IMR-90 (cell line): ENCODE data around the gene TNFRSF4. TPM values are rescaled to one million over a fixed set of nuclear protein-coding genes. Genes with fewer than 3 reads are reported as not detected.

Source experiments
- ATAC-seq: fragments of 200-7000 bp; cut with Tn5 transposase; 2 replicates; pipeline ENCODE4 v1.9.1; 2020; ENCODE audit warnings: low read depth, mild to moderate bottlenecking, moderate library complexity
- BruUV-seq: library from RNA; stranded (reverse); fragments of 400-500 nt; replicated peaks from 2 replicates; lab custom pipeline; 2021; lab: Mats Ljungman, UMichigan
- CTCF ChIA-PET: fragments of 300-600 bp; formaldehyde crosslinking; extraction: SDS; loops from one replicate; lab custom pipeline; 2021; ENCODE audit warnings: antibody characterized with exemption; lab: Yijun Ruan, JAX
- POLR2A ChIA-PET: fragments of 300-600 bp; sonication (Branson Sonifier 250); formaldehyde crosslinking; loops from one replicate; lab custom pipeline; 2022; ENCODE audit warnings: antibody characterized with exemption; ENCODE audit not compliant: unreplicated experiment; lab: Charles Lee
- DNase-seq: peaks from one replicate; pipeline ENCODE4 v3.0.0; 2013
- H2AFZ ChIP-seq: replicated peaks from 2 replicates; pipeline ENCODE3; 2013; ENCODE audit warnings: low read length, mild to moderate bottlenecking; ENCODE audit not compliant: poor library complexity
- H2AK5ac ChIP-seq: 2 replicates; pipeline ENCODE4 v1.6.1; 2013; ENCODE audit warnings: low read depth, low read length, inconsistent platforms
- H2AK9ac ChIP-seq: replicated peaks from 2 replicates; pipeline ENCODE3; 2013; ENCODE audit warnings: mild to moderate bottlenecking, low read depth, low read length, moderate library complexity; ENCODE audit not compliant: poor library complexity
- H2BK120ac ChIP-seq: 2 replicates; pipeline ENCODE4 v1.6.1; 2013; ENCODE audit warnings: low read depth, low read length, inconsistent platforms
- H2BK15ac ChIP-seq: 3 replicates; pipeline ENCODE4 v1.6.1; 2013; ENCODE audit warnings: low read depth, low read length, inconsistent platforms
- H2BK20ac ChIP-seq: 2 replicates; pipeline ENCODE4 v1.6.1; 2013; ENCODE audit warnings: low read depth, mild to moderate bottlenecking, inconsistent platforms, low read length, moderate library complexity
- H2BK5ac ChIP-seq: 2 replicates; pipeline ENCODE4 v1.6.1; 2013; ENCODE audit warnings: mild to moderate bottlenecking, low read depth, low read length, inconsistent platforms; ENCODE audit not compliant: poor library complexity, severe bottlenecking
- H3K14ac ChIP-seq: replicated peaks from 2 replicates; pipeline ENCODE4 v1.6.1; 2013; ENCODE audit warnings: low read depth, low read length, inconsistent platforms
- H3K18ac ChIP-seq: 2 replicates; pipeline ENCODE4 v1.6.1; 2013; ENCODE audit warnings: low read depth, low read length, control low read depth
- H3K23ac ChIP-seq: 2 replicates; pipeline ENCODE4 v1.6.1; 2013; ENCODE audit warnings: low read depth, low read length, inconsistent platforms
- H3K27ac ChIP-seq: 2 replicates; pipeline ENCODE4 v1.5.1; 2013; ENCODE audit warnings: mild to moderate bottlenecking, control low read depth, low read length; ENCODE audit not compliant: insufficient read depth
- H3K27me3 ChIP-seq: 2 replicates; pipeline ENCODE4 v1.6.1; 2013; ENCODE audit warnings: low read length; ENCODE audit not compliant: control insufficient read depth, insufficient read depth
- H3K36me3 ChIP-seq: 2 replicates; pipeline ENCODE4 v1.6.1; 2013; ENCODE audit warnings: low read length, mixed read lengths; ENCODE audit not compliant: control insufficient read depth, insufficient read depth
- H3K4ac ChIP-seq: 2 replicates; pipeline ENCODE4 v1.6.1; 2013; ENCODE audit warnings: low read depth, low read length, inconsistent platforms
- H3K4me1 ChIP-seq: 2 replicates; pipeline ENCODE4 v1.6.1; 2013; ENCODE audit warnings: low read length, mixed read lengths; ENCODE audit not compliant: control insufficient read depth, insufficient read depth
- H3K4me2 ChIP-seq: 2 replicates; pipeline ENCODE4 v1.6.1; 2013; ENCODE audit warnings: low read depth, mild to moderate bottlenecking, control low read depth, low read length, moderate library complexity
- H3K4me3 ChIP-seq: 2 replicates; pipeline ENCODE4 v1.5.1; 2013; ENCODE audit warnings: low read depth, mild to moderate bottlenecking, control low read depth, low read length, moderate library complexity; ENCODE audit not compliant: insufficient read depth
- H3K56ac ChIP-seq: 2 replicates; pipeline ENCODE4 v1.6.1; 2013; ENCODE audit warnings: low read length, inconsistent platforms; ENCODE audit not compliant: insufficient read depth; ENCODE audit errors: extremely low read depth
- H3K79me1 ChIP-seq, 2 experiments: 2 replicates each; pipeline ENCODE4 v1.6.1; 2013; ENCODE audit warnings: low read length in 2 of 2, inconsistent platforms in 1 of 2, low read depth in 1 of 2
- H3K9ac ChIP-seq: 2 replicates; pipeline ENCODE4 v1.6.1; 2013; ENCODE audit warnings: low read depth, low read length, control low read depth
- H3K9me1 ChIP-seq: 2 replicates; pipeline ENCODE4 v1.6.1; 2013; ENCODE audit warnings: low read length, inconsistent platforms; ENCODE audit not compliant: insufficient read depth
- H3K9me3 ChIP-seq: 2 replicates; pipeline ENCODE4 v1.6.1; 2013; ENCODE audit warnings: low read length; ENCODE audit not compliant: control insufficient read depth, insufficient read depth
- H4K20me1 ChIP-seq: 2 replicates; pipeline ENCODE4 v1.6.1; 2013; ENCODE audit warnings: low read length, inconsistent platforms; ENCODE audit not compliant: insufficient read depth
- H4K5ac ChIP-seq: 2 replicates; pipeline ENCODE4 v1.6.1; 2013; ENCODE audit warnings: mild to moderate bottlenecking, low read depth, low read length, control low read depth
- H4K8ac ChIP-seq, 2 experiments: 2 replicates each; pipeline ENCODE4 v1.6.1; 2013; ENCODE audit warnings: low read depth in 2 of 2, low read length in 2 of 2, control low read depth in 1 of 2, inconsistent platforms in 1 of 2
- H4K91ac ChIP-seq: 2 replicates; pipeline ENCODE4 v1.6.1; 2013; ENCODE audit warnings: low read depth, low read length, inconsistent platforms; ENCODE audit not compliant: insufficient read depth
- CHD1 ChIP-seq: IDR thresholded peaks from 2 replicates; pipeline ENCODE4 v1.6.1; 2012; ENCODE audit warnings: low read depth, low read length, improper control_type of control experiment
- MAFK ChIP-seq: IDR thresholded peaks from 2 replicates; pipeline ENCODE4 v1.6.1; 2012; ENCODE audit warnings: low read depth, low read length, improper control_type of control experiment
- MAZ ChIP-seq: IDR thresholded peaks from 2 replicates; pipeline ENCODE4 v1.6.1; 2012; ENCODE audit warnings: low read depth, mild to moderate bottlenecking, low read length, improper control_type of control experiment, moderate library complexity, borderline replicate concordance
- NFE2L2 ChIP-seq: fragments of 150-350 bp; IDR thresholded peaks from 2 replicates; pipeline ENCODE4 v1.6.1; 2016; ENCODE audit warnings: low read depth, mild to moderate bottlenecking, low read length
- POLR2A ChIP-seq: IDR thresholded peaks from 2 replicates; pipeline ENCODE4 v1.6.1; 2012; ENCODE audit warnings: mild to moderate bottlenecking, low read depth, low read length
- RFX5 ChIP-seq: IDR thresholded peaks from 2 replicates; pipeline ENCODE4 v1.8.0; 2012; ENCODE audit warnings: low read depth, mild to moderate bottlenecking, low read length, moderate library complexity
- SMC3 ChIP-seq: fragments of 150-350 bp; IDR thresholded peaks from 2 replicates; pipeline ENCODE4 v1.6.1; 2016; ENCODE audit warnings: low read depth, mild to moderate bottlenecking, antibody characterized with exemption, low read length, moderate library complexity
- whole genome bisulfite sequencing, 2 experiments: methylation state at CpG; one replicate each; pipeline versions ENCODE4 v1.1.5 to v1.1.7; 2013; ENCODE audit warnings: missing lambda C conversion rate in 2 of 2; ENCODE audit not compliant: insufficient read length in 1 of 2; ENCODE audit errors: extremely low coverage in 2 of 2; 5-methylcytosine and 5-hydroxymethylcytosine counted together
- dilution Hi-C: fragments of 300-500 bp; cut with HindIII; formaldehyde crosslinking; loops from one replicate; pipeline ENCODE4 v1.14.3; 2018; ENCODE audit warnings: low sequenced_read_pairs; ENCODE audit not compliant: unreplicated experiment
- in situ Hi-C: fragments of 300-500 bp; cut with MboI; formaldehyde crosslinking; loops from 3 replicates; pipeline ENCODE4 v1.14.3; 2019; ENCODE audit warnings: low sequenced_read_pairs, inconsistent platforms, mixed read lengths
- intact Hi-C: fragments of 100-400 bp; cut with micrococcal nuclease; formaldehyde crosslinking; loops from 2 replicates; pipeline ENCODE4 v1.10.0; 2022
- polyA plus RNA-seq, 3 experiments: library from polyadenylated mRNA; depleted of rRNA; stranded (reverse); fragments of >200 nt; gene quantifications; 2 replicates each; pipeline ENCODE4 v1.2.3, GENCODE V29; 2012; ENCODE audit warnings: low replicate concordance in 1 of 3
- total RNA-seq: library from RNA; depleted of rRNA; stranded (reverse); fragments of >200 nt; gene quantifications from 2 replicates; pipeline ENCODE4 v1.2.3, GENCODE V29; 2012
- TF ChIP-seq, protein P1 (sequence below): conservative IDR thresholded peaks from 2 replicates; pipeline ENCODE4 v1.5.1; 2012; ENCODE audit warnings: mild to moderate bottlenecking, low read depth, low read length, improper control_type of control experiment
- TF ChIP-seq, protein P2 (sequence below): fragments of 150-350 bp; IDR thresholded peaks from 2 replicates; pipeline ENCODE4 v1.6.1; 2017; ENCODE audit warnings: mild to moderate bottlenecking, antibody characterized with exemption, low read length, low read depth
- TF ChIP-seq, protein P3 (sequence below): fragments of 150-350 bp; IDR thresholded peaks from 2 replicates; pipeline ENCODE4 v1.6.1; 2016; ENCODE audit warnings: low read depth, mild to moderate bottlenecking, low read length, moderate library complexity, borderline replicate concordance

Gene TNFRSF4
- total and polyA plus RNA-seq, 2 of the 4 experiments (the other 2 are of a cell fraction): 0.15 TPM; not detected in 1

DNA sequence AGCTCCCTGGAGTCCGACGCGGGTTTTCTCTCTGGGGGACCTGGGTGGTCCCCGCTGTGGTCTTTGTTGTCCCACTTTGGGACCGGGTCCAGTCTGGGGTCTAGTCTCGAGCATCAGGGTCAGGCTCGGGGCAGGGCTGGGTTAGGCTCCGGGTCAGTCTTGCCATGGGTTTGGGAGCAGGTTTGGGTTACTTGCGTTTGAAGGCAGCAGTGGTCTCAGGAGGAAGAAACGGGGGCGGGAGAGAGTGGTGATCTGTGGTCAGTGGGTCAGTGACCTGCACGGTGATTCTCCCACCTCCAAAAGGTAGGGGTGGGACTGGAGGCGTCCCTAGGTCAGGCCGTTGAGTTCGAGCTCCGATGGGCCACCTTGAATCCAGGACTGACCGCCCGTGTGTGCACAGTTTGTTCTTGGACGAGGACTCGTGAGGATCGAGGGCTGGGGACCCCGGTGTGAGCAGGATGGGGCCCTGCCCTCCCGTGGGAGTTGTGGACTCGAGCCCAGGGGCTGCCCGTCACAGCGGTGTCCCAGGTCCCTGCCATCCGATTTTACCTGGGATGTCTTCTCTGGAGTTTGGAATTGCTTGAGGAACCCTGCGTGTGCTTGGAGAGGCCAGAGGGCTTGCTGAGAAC is 20.3 kb upstream of the TNFRSF4 start (continued):
- TF ChIP-seq, protein P1, sequence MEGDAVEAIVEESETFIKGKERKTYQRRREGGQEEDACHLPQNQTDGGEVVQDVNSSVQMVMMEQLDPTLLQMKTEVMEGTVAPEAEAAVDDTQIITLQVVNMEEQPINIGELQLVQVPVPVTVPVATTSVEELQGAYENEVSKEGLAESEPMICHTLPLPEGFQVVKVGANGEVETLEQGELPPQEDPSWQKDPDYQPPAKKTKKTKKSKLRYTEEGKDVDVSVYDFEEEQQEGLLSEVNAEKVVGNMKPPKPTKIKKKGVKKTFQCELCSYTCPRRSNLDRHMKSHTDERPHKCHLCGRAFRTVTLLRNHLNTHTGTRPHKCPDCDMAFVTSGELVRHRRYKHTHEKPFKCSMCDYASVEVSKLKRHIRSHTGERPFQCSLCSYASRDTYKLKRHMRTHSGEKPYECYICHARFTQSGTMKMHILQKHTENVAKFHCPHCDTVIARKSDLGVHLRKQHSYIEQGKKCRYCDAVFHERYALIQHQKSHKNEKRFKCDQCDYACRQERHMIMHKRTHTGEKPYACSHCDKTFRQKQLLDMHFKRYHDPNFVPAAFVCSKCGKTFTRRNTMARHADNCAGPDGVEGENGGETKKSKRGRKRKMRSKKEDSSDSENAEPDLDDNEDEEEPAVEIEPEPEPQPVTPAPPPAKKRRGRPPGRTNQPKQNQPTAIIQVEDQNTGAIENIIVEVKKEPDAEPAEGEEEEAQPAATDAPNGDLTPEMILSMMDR: no peak
- no peak for TF ChIP-seq NFE2L2
- TF ChIP-seq RFX5: no peak
- no peak for TF ChIP-seq POLR2A
- no peak for TF ChIP-seq MAZ

DNA sequence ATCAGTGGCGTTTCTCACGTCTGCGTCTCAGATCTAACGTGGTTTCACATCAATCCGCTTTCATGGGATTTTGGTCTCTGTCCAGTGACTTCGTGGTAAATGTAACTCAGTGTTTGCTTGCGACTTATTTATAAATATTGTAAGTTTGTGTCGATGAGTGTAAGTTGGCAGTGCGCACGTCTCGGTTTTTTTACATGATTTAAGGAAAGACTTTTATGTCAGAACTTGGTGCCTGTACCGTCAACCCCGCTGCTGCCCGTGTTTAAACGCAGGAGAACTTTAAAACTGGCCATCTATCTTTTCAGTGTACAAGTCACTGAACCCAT is 19.6 kb upstream of the TNFRSF4 start:
- peak overlapping the region; percentile 95 for H2AK9ac ChIP-seq
- no peak overlapping the region for H2BK15ac ChIP-seq
- in situ Hi-C loops (no loop called here), dilution Hi-C loops (no loop called here), intact Hi-C loops (loop anchor here (5.0 kb wide), 1 partner anchor 251 kb away; the partner anchor contains the start of gene PERM1)
- no peak overlapping the region for H3K4ac ChIP-seq
- 94% methylated on average over 8 of the region's 15 CpGs; no CpG with 5 or more reads in 1 of the 2 experiments for WGBS, 2 experiments
- H3K9me3 ChIP-seq: peaks cover 3% of the 10 kb centered on the region
- peaks cover 16% of the 10 kb centered on the region for H4K20me1 ChIP-seq
- no peak overlapping the region for H3K9ac ChIP-seq
- no peaks in the 10 kb centered on the region for H3K27me3 ChIP-seq
- no peak overlapping the region for H3K56ac ChIP-seq
- H4K8ac ChIP-seq: no peak overlapping the region
- no peak overlapping the region for H2BK5ac ChIP-seq
- no peak overlapping the region for H2BK20ac ChIP-seq
- no peak overlapping the region for H3K14ac ChIP-seq
- CTCF ChIA-PET: no interaction called here
- H3K23ac ChIP-seq: no peak overlapping the region
- peaks cover 12 to 64% of the 10 kb centered on the region in 2 experiments; a peak in 3 of 4 replicates for H3K79me1 ChIP-seq
- peaks cover 6% of the 10 kb centered on the region for H3K36me3 ChIP-seq
- no TSS peak for BruUV-seq
- no peak overlapping the region for H3K4me2 ChIP-seq
- H3K4me3 ChIP-seq: no peak overlapping the region
- H2AK5ac ChIP-seq: no peak overlapping the region
- no peak for DNase-seq
- H3K4me1 ChIP-seq: peaks cover 26% of the 10 kb centered on the region
- H3K9me1 ChIP-seq: peaks cover 6% of the 10 kb centered on the region
- no peak overlapping the region for H3K18ac ChIP-seq
- no peak overlapping the region for H3K27ac ChIP-seq
- H4K5ac ChIP-seq: no peak overlapping the region
- H2AFZ ChIP-seq: no peak overlapping the region
- no peak overlapping the region for H4K91ac ChIP-seq
- no peak for ATAC-seq
- H2BK120ac ChIP-seq: no peak overlapping the region
- POLR2A ChIA-PET: no interaction called here
- TF ChIP-seq MAFK: no peak
- TF ChIP-seq SMC3: no peak
- TF ChIP-seq RFX5: no peak
- TF ChIP-seq, protein P1: no peak
- no peak for TF ChIP-seq NFE2L2
- no peak for TF ChIP-seq CHD1
- TF ChIP-seq, protein P2, sequence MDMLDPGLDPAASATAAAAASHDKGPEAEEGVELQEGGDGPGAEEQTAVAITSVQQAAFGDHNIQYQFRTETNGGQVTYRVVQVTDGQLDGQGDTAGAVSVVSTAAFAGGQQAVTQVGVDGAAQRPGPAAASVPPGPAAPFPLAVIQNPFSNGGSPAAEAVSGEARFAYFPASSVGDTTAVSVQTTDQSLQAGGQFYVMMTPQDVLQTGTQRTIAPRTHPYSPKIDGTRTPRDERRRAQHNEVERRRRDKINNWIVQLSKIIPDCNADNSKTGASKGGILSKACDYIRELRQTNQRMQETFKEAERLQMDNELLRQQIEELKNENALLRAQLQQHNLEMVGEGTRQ: no peak
- TF ChIP-seq, protein P3, sequence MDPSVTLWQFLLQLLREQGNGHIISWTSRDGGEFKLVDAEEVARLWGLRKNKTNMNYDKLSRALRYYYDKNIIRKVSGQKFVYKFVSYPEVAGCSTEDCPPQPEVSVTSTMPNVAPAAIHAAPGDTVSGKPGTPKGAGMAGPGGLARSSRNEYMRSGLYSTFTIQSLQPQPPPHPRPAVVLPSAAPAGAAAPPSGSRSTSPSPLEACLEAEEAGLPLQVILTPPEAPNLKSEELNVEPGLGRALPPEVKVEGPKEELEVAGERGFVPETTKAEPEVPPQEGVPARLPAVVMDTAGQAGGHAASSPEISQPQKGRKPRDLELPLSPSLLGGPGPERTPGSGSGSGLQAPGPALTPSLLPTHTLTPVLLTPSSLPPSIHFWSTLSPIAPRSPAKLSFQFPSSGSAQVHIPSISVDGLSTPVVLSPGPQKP: no peak
